ENCODE results near the gene CALY. TPM values are rescaled to one million over a fixed set of nuclear protein-coding genes. Genes with fewer than 3 reads are reported as not detected.

Gene CALY
- total RNA-seq, 2 donors from 2014 or later = 1.8 TPM; not detected in 1

DNA sequence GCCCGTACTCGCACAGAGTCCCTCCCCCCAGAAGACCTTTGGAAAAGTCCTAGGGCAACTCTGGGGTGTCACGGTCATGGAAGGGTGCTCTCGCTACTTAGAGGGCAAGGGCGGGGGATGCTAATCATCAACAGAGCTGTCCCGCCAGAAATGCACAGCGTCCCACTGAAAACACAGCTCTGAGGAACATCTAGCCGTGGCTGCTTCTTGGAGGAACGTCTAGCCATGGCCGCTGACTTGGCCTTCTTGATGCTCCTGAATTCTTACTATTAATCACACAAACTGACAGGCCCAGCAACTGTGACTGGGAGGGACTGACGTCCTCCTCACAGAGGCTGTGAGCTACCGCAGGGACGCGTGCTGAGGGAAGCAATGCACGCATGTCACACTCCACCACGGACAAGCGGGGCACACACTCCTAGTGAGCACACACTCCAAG, 29.7 kb downstream of the CALY start:
- no peak for DNase-seq
- 72 to 73% methylated on average over 9 to 17 of the region's 17 CpGs for WGBS, 2 donors
- ATAC-seq = no peak

GRCh38 chr10:133306097-133306476, 30.6 kb downstream of the CALY start:
- TF ChIP-seq POLR2A (IDR thresholded peaks at IDR 0.05) (no peak), CTCF (IDR thresholded peaks at IDR 0.05) (no peak)
- H3K27ac ChIP-seq = peak overlapping the region in 1 of 4 donors; percentile 56
- H3K4me1 ChIP-seq = peaks cover 28% of the 10 kb centered on the region
- intact Hi-C loops (cut with DNase I) = no loop called here
- no peak overlapping the region for H3K4me3 ChIP-seq
- WGBS, 2 donors = 84 to 95% methylated on average over 5 of the region's 5 CpGs
- H3K9me3 ChIP-seq = no peaks in the 10 kb centered on the region
- no peak for DNase-seq
- H3K27me3 ChIP-seq = no peaks in the 10 kb centered on the region
- no peak for ATAC-seq
- H3K36me3 ChIP-seq (replicated peaks in 1 of 2; ENCODE audit: insufficient read depth in 1 of 2, low read depth in 2 of 2) = peaks cover 1 to 5% of the 10 kb centered on the region in 2 donors

More for the DNA sequence above, 29.7 kb downstream of the CALY start:
- Histone ChIP-seq H3K27me3 (no peaks in the 10 kb centered on the region), H3K4me3 (no peak overlapping the region), H3K27ac (no peak overlapping the region), H3K9me3 (no peaks in the 10 kb centered on the region), H3K4me1 (peaks cover 28% of the 10 kb centered on the region), H3K36me3 (replicated peaks in 1 of 2; ENCODE audit: insufficient read depth in 1 of 2, low read depth in 2 of 2) (peaks cover 0 to 5% of the 10 kb centered on the region in 2 donors)
- intact Hi-C loops (cut with DNase I) = no loop called here
- TF ChIP-seq CTCF (IDR thresholded peaks at IDR 0.05) = no peak
- TF ChIP-seq POLR2A (IDR thresholded peaks at IDR 0.05) = no peak

GRCh38 chr10:133303206-133303605, 33.5 kb downstream of the CALY start:
- peaks cover 6 to 22% of the 10 kb centered on the region in 2 donors for H3K36me3 ChIP-seq (replicated peaks in 1 of 2; ENCODE audit: insufficient read depth in 1 of 2, low read depth in 2 of 2)
- intact Hi-C loops (cut with DNase I) = no loop called here
- H3K9me3 ChIP-seq = no peaks in the 10 kb centered on the region
- no peak for ATAC-seq
- DNase-seq = no peak
- no peak overlapping the region for H3K27ac ChIP-seq
- H3K4me3 ChIP-seq = no peak overlapping the region
- 79 to 93% methylated on average over 3 to 5 of the region's 10 CpGs for WGBS, 2 donors
- TF ChIP-seq POLR2A (IDR thresholded peaks at IDR 0.05) = no peak
- no peak for TF ChIP-seq CTCF (IDR thresholded peaks at IDR 0.05)
- peaks cover 19% of the 10 kb centered on the region for H3K4me1 ChIP-seq
- no peaks in the 10 kb centered on the region for H3K27me3 ChIP-seq

GRCh38 chr10:133302230-133302629, 34.5 kb downstream of the CALY start:
- H3K36me3 ChIP-seq (replicated peaks in 1 of 2; ENCODE audit: insufficient read depth in 1 of 2, low read depth in 2 of 2) = peaks cover 6 to 30% of the 10 kb centered on the region in 2 donors
- ATAC-seq = no peak

More at GRCh38 chr10:133302230-133302629, 34.5 kb downstream of the CALY start:
- TF ChIP-seq POLR2A (IDR thresholded peaks at IDR 0.05) (no peak), CTCF (IDR thresholded peaks at IDR 0.05) (no peak)
- Histone ChIP-seq H3K27me3 (no peaks in the 10 kb centered on the region), H3K4me3 (no peak overlapping the region), H3K27ac (no peak overlapping the region), H3K4me1 (peaks cover 10% of the 10 kb centered on the region), H3K9me3 (no peaks in the 10 kb centered on the region)
- intact Hi-C loops (cut with DNase I) = no loop called here
- DNase-seq = no peak
- 93% methylated on average over 14 of the region's 14 CpGs; no CpG with 5 or more reads in 1 of the 2 donors for WGBS, 2 donors
